Measurements from ENCODE around the gene RNF217.
"Not testable (repeated sequence)": the region's sequence is repeated elsewhere in the genome, so short reads cannot be mapped to it uniquely, and the experiment has no call there.

Gene RNF217

GRCh38 chr6:125015152-125015551, 52.9 kb downstream of the RNF217 start:
- no peak for DNase-seq (ENCODE audit: low spot score)

- no peak for DNase-seq (ENCODE audit: low spot score)
Observed at GRCh38 chr6:125018136-125018535, 55.9 kb downstream of the RNF217 start.

GRCh38 chr6:125019281-125019680, 57.0 kb downstream of the RNF217 start:
- no peak for DNase-seq (ENCODE audit: low spot score)

GRCh38 chr6:125019918-125020317, 57.7 kb downstream of the RNF217 start:
- no peak for DNase-seq (ENCODE audit: low spot score)

- no peak for DNase-seq (ENCODE audit: low spot score)
Observed at GRCh38 chr6:125020385-125020784, 58.1 kb downstream of the RNF217 start.

- no peak for DNase-seq (ENCODE audit: low spot score)
Observed at GRCh38 chr6:125022391-125022989, 60.3 kb downstream of the RNF217 start.

- DNase-seq (ENCODE audit: low spot score), result no peak
Observed at GRCh38 chr6:125025164-125025854, 63.1 kb downstream of the RNF217 start.

- DNase-seq (ENCODE audit: low spot score), result no peak
Observed at GRCh38 chr6:125027287-125027686, 65.0 kb downstream of the RNF217 start.

- DNase-seq (ENCODE audit: low spot score), result no peak
Observed at GRCh38 chr6:125030969-125031368, 68.7 kb downstream of the RNF217 start.

GRCh38 chr6:125031385-125031784, 69.1 kb downstream of the RNF217 start:
- DNase-seq (ENCODE audit: low spot score), result no peak

- not testable (repeated sequence) for DNase-seq (ENCODE audit: low spot score)
Observed at GRCh38 chr6:125034929-125035328, 72.7 kb downstream of the RNF217 start.

- DNase-seq (ENCODE audit: low spot score), result not testable (repeated sequence)
Observed at GRCh38 chr6:125036486-125036885, 74.2 kb downstream of the RNF217 start.

- DNase-seq (ENCODE audit: low spot score), result no peak
Observed at GRCh38 chr6:125037827-125038226, 75.6 kb downstream of the RNF217 start.

- DNase-seq (ENCODE audit: low spot score), result no peak
Observed at GRCh38 chr6:125038925-125039324, 76.7 kb downstream of the RNF217 start.

GRCh38 chr6:125041740-125042459, 79.7 kb downstream of the RNF217 start:
- DNase-seq (ENCODE audit: low spot score), result no peak

GRCh38 chr6:125044066-125044465, 81.8 kb downstream of the RNF217 start:
- DNase-seq (ENCODE audit: low spot score), result no peak

GRCh38 chr6:125044667-125045066, 82.4 kb downstream of the RNF217 start:
- no peak for DNase-seq (ENCODE audit: low spot score)

- DNase-seq (ENCODE audit: low spot score), result no peak
Observed at GRCh38 chr6:125046107-125046925, 84.1 kb downstream of the RNF217 start.

- no peak for DNase-seq (ENCODE audit: low spot score)
Observed at GRCh38 chr6:125048274-125048673, 86.0 kb downstream of the RNF217 start.

GRCh38 chr6:125050663-125051318, 88.6 kb downstream of the RNF217 start:
- no peak for DNase-seq (ENCODE audit: low spot score)

- DNase-seq (ENCODE audit: low spot score), result no peak
Observed at GRCh38 chr6:125053809-125054208, 91.6 kb downstream of the RNF217 start.

- DNase-seq (ENCODE audit: low spot score), result no peak
Observed at GRCh38 chr6:125054331-125054730, 92.1 kb downstream of the RNF217 start.
